K562 (cell line): ENCODE data around the gene ZNF322. TPM values are rescaled to one million over a fixed set of nuclear protein-coding genes. Genes with fewer than 3 reads are reported as not detected.

Source experiments
- CEBPB ChIP-seq: fragments of 450-650 bp; IDR thresholded peaks from 2 replicates; pipeline ENCODE4 v1.6.1; 2016; ENCODE audit warnings: missing genetic modification characterization, missing compliant biosample characterization
- E2F5 ChIP-seq: sonication (generic); formaldehyde crosslinking; IDR thresholded peaks from 2 replicates; pipeline ENCODE4 v1.8.0; 2022; ENCODE audit warnings: mild to moderate bottlenecking, missing genetic modification reagents
- ELK3 ChIP-seq: fragments of 450-650 bp; formaldehyde crosslinking; IDR thresholded peaks from 2 replicates; pipeline ENCODE4 v1.4.0; 2020; ENCODE audit warnings: mild to moderate bottlenecking
- ETV6 ChIP-seq, 3 experiments: fragments of 150-350 bp in 1 of 3; sonication (generic) in 1 of 3; formaldehyde crosslinking in 1 of 3; IDR thresholded peaks; 2 replicates each; pipeline versions ENCODE4 v1.6.1 to v1.8.0; 2014 to 2022; ENCODE audit warnings: borderline replicate concordance in 2 of 3, low read depth in 2 of 3, antibody characterized with exemption in 1 of 3, low read length in 1 of 3, mild to moderate bottlenecking in 1 of 3, missing genetic modification reagents in 1 of 3
- GABPB2 ChIP-seq: fragments of 250-450 bp; sonication (Bioruptor Pico); conservative IDR thresholded peaks from 2 replicates; pipeline ENCODE4 v1.5.1; 2021; ENCODE audit warnings: mild to moderate bottlenecking
- NKRF ChIP-seq: fragments of 450-650 bp; IDR thresholded peaks from 2 replicates; pipeline ENCODE4 v1.6.1; 2016; ENCODE audit warnings: borderline replicate concordance
- XRCC5 ChIP-seq: fragments of 200-400 bp; formaldehyde crosslinking; IDR thresholded peaks from 2 replicates; pipeline ENCODE4 v1.6.1; 2017; ENCODE audit warnings: low read depth, mild to moderate bottlenecking, low read length
- ZBTB34 ChIP-seq: fragments of 250-450 bp; sonication (Bioruptor Pico); IDR thresholded peaks from 2 replicates; pipeline ENCODE4 v1.8.0; 2021; ENCODE audit warnings: mild to moderate bottlenecking, moderate library complexity
- ZNF212 ChIP-seq: fragments of 450-650 bp; formaldehyde crosslinking; IDR thresholded peaks from 2 replicates; pipeline ENCODE4 v1.4.0; 2020; ENCODE audit warnings: mild to moderate bottlenecking
- ZNF407 ChIP-seq: fragments of 450-650 bp; IDR thresholded peaks from 2 replicates; pipeline ENCODE4 v1.6.1; 2016; ENCODE audit warnings: low read depth
- ZNF445 ChIP-seq: fragments of 250-450 bp; sonication (Bioruptor Pico); IDR thresholded peaks from 2 replicates; pipeline ENCODE4 v1.4.0; 2020; ENCODE audit warnings: low read depth, mild to moderate bottlenecking, moderate library complexity
- polyA plus RNA-seq, 8 experiments: library from polyadenylated mRNA; depleted of rRNA in 4 of 8; stranded (reverse) in 5 of 8; unstranded in 3 of 8; fragments of >200 nt; fragmentation: Nextera tagmentation in 2 of 8; fragmentation: Illumina TruSeq in 1 of 8; extraction: Ambion mirVana in 2 of 8; extraction: Trizol in 1 of 8; gene quantifications; 2 replicates each; pipeline versions ENCODE4 v1.2.1 to v1.2.3, GENCODE V29; 2011 to 2014; ENCODE audit warnings: inconsistent platforms in 1 of 8, missing spikeins in 1 of 8
- total RNA-seq, 7 experiments: library from RNA; depleted of rRNA in 6 of 7; stranded (reverse); fragments of >200 nt in 6 of 7; fragmentation: Illumina TruSeq in 2 of 7; extraction: Trizol in 2 of 7; gene quantifications; 2 replicates each; pipeline versions ENCODE4 v1.2.1 to v1.2.3, GENCODE V29; 2011 to 2021; ENCODE audit warnings: low replicate concordance in 1 of 7

ZNF322 gene
- total and polyA plus RNA-seq, 9 of the 15 experiments (the other 6 are each of a cell fraction or from before 2014, with no cell fraction given): 4.7 to 31.2 (median 18.7) TPM

GRCh38 chr6:26594730-26595632 is 64.6 kb downstream of the ZNF322 start (continued):
- TF ChIP-seq XRCC5 (peak; percentile 80; the same call in 1 of the 2 replicates), ZBTB34 (CRISPR knock-in tag) (no peak), E2F5 (no peak), NKRF (peak; percentile 78; the same call in 1 of the 2 replicates), CEBPB (tag) (peak; percentile 24), ELK3 (CRISPR knock-in tag) (0 out of 2 replicates have a peak, but pooled peaks have one; percentile 43), ZNF445 (CRISPR knock-in tag) (0 out of 2 replicates have a peak, but pooled peaks have one; percentile 40), ZNF407 (peak; percentile 68), ETV6 (IDR thresholded peaks at IDR 0.05; ENCODE audit: borderline replicate concordance in 1 of 2, low read depth in 2 of 2, low read length in 1 of 2) (peak; percentile 25 to 54; a peak in 1 of 4 replicates), ETV6 (CRISPR knock-in tag; IDR thresholded peaks at IDR 0.05; ENCODE audit: borderline replicate concordance) (no peak), GABPB2 (CRISPR knock-in tag) (peak; percentile 66; the same call in 1 of the 2 replicates), ZNF212 (CRISPR knock-in tag) (peak; percentile 22; the same call in 1 of the 2 replicates)
